ENCODE measurements around the gene PTPRA. TPM values are rescaled to one million over a fixed set of nuclear protein-coding genes. Genes with fewer than 3 reads are reported as not detected.
A peak's percentile ranks its signal among the peaks of the same experiment; 100 is the strongest.

PTPRA gene
- total and polyA plus RNA-seq, 2 of the 13 experiments (the other 11 are each of a cell fraction or from before 2014, with no cell fraction given) = 47.2 to 127 TPM

DNA sequence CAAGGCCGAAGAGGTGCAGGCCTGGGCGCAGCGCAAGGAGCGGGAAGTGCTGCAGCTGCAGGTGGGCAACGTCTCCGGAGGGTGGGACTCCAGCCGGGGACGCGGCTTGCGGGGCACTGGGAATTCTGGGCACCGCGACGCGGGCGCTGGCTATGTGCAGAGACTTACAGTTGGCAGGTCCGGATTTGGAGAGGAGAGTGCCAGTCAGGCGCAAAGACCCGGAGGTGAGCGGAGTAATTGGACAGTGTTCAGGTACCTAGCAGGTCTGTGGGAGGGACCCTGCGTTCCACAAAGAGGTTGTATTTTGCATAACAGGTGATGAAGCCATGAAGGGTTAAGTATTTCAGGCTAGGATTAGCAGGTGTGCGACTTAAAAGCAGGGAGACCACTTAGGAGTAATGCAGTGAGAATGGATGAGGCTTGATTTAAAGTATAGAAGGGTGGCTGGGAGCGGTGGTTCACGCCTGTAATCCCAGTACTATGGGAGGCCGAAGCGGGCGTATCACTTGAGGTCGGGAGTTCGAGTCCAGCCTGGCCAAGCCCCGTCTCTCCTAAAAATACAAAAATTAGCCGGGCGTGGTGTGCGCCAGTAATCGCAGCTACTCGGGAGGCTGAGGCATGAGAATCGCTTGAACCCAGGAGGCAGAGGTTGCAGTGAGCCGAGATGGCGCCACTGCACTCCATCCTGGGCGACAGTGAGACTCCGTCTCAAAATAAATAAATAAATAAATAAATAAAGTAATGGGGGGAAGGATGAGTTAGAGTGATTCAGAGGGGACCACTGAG, 173.6 kb downstream of the PTPRA start (continued):
- TF ChIP-seq, protein P1, sequence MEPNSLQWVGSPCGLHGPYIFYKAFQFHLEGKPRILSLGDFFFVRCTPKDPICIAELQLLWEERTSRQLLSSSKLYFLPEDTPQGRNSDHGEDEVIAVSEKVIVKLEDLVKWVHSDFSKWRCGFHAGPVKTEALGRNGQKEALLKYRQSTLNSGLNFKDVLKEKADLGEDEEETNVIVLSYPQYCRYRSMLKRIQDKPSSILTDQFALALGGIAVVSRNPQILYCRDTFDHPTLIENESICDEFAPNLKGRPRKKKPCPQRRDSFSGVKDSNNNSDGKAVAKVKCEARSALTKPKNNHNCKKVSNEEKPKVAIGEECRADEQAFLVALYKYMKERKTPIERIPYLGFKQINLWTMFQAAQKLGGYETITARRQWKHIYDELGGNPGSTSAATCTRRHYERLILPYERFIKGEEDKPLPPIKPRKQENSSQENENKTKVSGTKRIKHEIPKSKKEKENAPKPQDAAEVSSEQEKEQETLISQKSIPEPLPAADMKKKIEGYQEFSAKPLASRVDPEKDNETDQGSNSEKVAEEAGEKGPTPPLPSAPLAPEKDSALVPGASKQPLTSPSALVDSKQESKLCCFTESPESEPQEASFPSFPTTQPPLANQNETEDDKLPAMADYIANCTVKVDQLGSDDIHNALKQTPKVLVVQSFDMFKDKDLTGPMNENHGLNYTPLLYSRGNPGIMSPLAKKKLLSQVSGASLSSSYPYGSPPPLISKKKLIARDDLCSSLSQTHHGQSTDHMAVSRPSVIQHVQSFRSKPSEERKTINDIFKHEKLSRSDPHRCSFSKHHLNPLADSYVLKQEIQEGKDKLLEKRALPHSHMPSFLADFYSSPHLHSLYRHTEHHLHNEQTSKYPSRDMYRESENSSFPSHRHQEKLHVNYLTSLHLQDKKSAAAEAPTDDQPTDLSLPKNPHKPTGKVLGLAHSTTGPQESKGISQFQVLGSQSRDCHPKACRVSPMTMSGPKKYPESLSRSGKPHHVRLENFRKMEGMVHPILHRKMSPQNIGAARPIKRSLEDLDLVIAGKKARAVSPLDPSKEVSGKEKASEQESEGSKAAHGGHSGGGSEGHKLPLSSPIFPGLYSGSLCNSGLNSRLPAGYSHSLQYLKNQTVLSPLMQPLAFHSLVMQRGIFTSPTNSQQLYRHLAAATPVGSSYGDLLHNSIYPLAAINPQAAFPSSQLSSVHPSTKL (CRISPR knock-in tag; IDR thresholded peaks at IDR 0.05) = no peak
- TF ChIP-seq ZBTB7A (CRISPR knock-in tag; IDR thresholded peaks at IDR 0.05) (peak; percentile 25; the same call in 1 of the 2 replicates), THAP11 (CRISPR knock-in tag; IDR thresholded peaks at IDR 0.05) (no peak), ZNF160 (CRISPR knock-in tag; IDR thresholded peaks at IDR 0.05) (0 out of 2 replicates have a peak, but pooled peaks have one; percentile 2), FOXA3 (CRISPR knock-in tag; IDR thresholded peaks at IDR 0.05) (no peak), ZNF382 (CRISPR knock-in tag; IDR thresholded peaks at IDR 0.05; ENCODE audit: borderline replicate concordance) (no peak), MYNN (CRISPR knock-in tag; IDR thresholded peaks at IDR 0.05; ENCODE audit: low read depth) (no peak), PHF20 (CRISPR knock-in tag; IDR thresholded peaks at IDR 0.05) (no peak), ZNF781 (CRISPR knock-in tag; IDR thresholded peaks at IDR 0.05; ENCODE audit: borderline replicate concordance, not compliant biosample characterization) (no peak), ZNF30 (CRISPR knock-in tag; IDR thresholded peaks at IDR 0.05) (peak; percentile 43; the same call in 1 of the 2 replicates), ZNF746 (CRISPR knock-in tag; IDR thresholded peaks at IDR 0.05) (no peak; the same call in 1 of the 2 replicates), ZNF644 (CRISPR knock-in tag; IDR thresholded peaks at IDR 0.05; ENCODE audit: low read depth) (no peak), ZNF598 (CRISPR knock-in tag; IDR thresholded peaks at IDR 0.05; ENCODE audit: borderline replicate concordance) (peak; percentile 20; the same call in 1 of the 2 replicates), MEF2D (CRISPR knock-in tag; IDR thresholded peaks at IDR 0.05) (no peak), ZEB1 (IDR thresholded peaks at IDR 0.05; ENCODE audit: insufficient replicate concordance, low read depth) (peak; percentile 85)
- TF ChIP-seq, protein P2, sequence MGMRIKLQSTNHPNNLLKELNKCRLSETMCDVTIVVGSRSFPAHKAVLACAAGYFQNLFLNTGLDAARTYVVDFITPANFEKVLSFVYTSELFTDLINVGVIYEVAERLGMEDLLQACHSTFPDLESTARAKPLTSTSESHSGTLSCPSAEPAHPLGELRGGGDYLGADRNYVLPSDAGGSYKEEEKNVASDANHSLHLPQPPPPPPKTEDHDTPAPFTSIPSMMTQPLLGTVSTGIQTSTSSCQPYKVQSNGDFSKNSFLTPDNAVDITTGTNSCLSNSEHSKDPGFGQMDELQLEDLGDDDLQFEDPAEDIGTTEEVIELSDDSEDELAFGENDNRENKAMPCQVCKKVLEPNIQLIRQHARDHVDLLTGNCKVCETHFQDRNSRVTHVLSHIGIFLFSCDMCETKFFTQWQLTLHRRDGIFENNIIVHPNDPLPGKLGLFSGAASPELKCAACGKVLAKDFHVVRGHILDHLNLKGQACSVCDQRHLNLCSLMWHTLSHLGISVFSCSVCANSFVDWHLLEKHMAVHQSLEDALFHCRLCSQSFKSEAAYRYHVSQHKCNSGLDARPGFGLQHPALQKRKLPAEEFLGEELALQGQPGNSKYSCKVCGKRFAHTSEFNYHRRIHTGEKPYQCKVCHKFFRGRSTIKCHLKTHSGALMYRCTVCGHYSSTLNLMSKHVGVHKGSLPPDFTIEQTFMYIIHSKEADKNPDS (CRISPR knock-in tag; IDR thresholded peaks at IDR 0.05) = 0 out of 2 replicates have a peak, but pooled peaks have one; percentile 38
- TF ChIP-seq, protein P3, sequence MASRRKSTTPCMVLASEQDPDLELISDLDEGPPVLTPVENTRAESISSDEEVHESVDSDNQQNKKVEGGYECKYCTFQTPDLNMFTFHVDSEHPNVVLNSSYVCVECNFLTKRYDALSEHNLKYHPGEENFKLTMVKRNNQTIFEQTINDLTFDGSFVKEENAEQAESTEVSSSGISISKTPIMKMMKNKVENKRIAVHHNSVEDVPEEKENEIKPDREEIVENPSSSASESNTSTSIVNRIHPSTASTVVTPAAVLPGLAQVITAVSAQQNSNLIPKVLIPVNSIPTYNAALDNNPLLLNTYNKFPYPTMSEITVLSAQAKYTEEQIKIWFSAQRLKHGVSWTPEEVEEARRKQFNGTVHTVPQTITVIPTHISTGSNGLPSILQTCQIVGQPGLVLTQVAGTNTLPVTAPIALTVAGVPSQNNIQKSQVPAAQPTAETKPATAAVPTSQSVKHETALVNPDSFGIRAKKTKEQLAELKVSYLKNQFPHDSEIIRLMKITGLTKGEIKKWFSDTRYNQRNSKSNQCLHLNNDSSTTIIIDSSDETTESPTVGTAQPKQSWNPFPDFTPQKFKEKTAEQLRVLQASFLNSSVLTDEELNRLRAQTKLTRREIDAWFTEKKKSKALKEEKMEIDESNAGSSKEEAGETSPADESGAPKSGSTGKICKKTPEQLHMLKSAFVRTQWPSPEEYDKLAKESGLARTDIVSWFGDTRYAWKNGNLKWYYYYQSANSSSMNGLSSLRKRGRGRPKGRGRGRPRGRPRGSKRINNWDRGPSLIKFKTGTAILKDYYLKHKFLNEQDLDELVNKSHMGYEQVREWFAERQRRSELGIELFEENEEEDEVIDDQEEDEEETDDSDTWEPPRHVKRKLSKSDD (CRISPR knock-in tag; IDR thresholded peaks at IDR 0.05; ENCODE audit: low read depth) = peak; percentile 10; the same call in 1 of the 2 replicates
- TF ChIP-seq, protein P4, sequence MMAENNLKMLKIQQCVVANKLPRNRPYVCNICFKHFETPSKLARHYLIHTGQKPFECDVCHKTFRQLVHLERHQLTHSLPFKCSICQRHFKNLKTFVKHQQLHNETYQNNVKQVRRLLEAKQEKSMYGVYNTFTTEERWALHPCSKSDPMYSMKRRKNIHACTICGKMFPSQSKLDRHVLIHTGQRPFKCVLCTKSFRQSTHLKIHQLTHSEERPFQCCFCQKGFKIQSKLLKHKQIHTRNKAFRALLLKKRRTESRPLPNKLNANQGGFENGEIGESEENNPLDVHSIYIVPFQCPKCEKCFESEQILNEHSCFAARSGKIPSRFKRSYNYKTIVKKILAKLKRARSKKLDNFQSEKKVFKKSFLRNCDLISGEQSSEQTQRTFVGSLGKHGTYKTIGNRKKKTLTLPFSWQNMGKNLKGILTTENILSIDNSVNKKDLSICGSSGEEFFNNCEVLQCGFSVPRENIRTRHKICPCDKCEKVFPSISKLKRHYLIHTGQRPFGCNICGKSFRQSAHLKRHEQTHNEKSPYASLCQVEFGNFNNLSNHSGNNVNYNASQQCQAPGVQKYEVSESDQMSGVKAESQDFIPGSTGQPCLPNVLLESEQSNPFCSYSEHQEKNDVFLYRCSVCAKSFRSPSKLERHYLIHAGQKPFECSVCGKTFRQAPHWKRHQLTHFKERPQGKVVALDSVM (CRISPR knock-in tag; IDR thresholded peaks at IDR 0.05) = peak; percentile 38; the same call in 1 of the 2 replicates
